Measurements from ENCODE around the gene GPR155. TPM values are rescaled to one million over a fixed set of nuclear protein-coding genes. Genes with fewer than 3 reads are reported as not detected.

The GPR155 gene
- total RNA-seq, 1 experiment from 2014 or later = 0.79 TPM

DNA sequence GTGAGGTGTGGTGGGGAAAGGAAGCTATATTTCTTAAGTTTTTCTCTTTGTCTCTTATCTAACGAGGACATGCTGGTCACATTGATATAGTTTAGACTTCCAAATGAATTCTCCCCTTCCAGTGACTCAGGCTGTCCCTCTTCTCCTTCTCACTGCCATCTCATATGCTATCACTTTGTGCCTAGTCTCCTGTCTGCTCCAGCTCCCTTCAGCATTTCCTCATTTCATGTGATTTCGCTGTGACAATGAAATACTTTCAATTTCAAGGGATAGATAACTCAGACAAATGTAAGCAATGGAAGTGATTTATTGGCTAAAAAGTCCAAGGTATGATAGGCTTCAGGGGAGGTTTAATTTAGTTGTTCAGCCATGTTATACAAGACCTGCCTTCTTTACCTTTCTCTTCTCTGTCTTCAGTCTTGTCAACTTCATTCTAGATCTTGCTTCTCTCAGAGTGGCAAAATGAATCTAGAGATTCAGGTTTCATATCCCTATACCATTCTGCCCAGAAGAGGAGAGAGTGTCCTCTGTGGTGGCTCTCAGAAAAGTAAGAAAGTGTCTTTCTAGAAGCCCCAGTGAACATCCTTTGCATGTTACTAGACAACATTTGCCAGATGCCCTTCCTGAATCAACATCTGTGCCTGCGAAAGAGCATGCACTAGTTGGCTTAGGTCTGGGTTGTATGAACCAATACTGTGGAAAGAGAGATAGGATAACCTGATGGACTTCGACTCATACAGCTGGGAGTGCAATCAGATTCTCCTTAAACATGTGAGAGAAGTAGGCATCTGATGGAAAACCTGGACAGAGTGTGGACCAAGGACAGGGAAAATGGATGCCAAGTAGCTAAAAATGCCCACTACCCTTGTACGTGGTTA is 29.9 kb upstream of the GPR155 start:
- CTCF ChIA-PET = no interaction called here
- H3K9me3 ChIP-seq (ENCODE audit: insufficient read depth, low read depth) = peaks cover 6% of the 10 kb centered on the region; the same call in 1 of the 2 replicates
- no peak overlapping the region for H3K4me3 ChIP-seq
- no peaks in the 10 kb centered on the region for H3K9me2 ChIP-seq (ENCODE audit: insufficient read depth)
- H2AFZ ChIP-seq = no peak overlapping the region
- no peaks in the 10 kb centered on the region for H3K4me1 ChIP-seq (replicated peaks; ENCODE audit: insufficient read depth)
- no peaks in the 10 kb centered on the region for H3K36me3 ChIP-seq (ENCODE audit: low read depth)
- no peaks in the 10 kb centered on the region for H4K20me1 ChIP-seq (ENCODE audit: insufficient read depth)
- intact Hi-C loops (cut with micrococcal nuclease; ENCODE audit: unreplicated experiment) = no loop called here
- TF ChIP-seq, protein P1, sequence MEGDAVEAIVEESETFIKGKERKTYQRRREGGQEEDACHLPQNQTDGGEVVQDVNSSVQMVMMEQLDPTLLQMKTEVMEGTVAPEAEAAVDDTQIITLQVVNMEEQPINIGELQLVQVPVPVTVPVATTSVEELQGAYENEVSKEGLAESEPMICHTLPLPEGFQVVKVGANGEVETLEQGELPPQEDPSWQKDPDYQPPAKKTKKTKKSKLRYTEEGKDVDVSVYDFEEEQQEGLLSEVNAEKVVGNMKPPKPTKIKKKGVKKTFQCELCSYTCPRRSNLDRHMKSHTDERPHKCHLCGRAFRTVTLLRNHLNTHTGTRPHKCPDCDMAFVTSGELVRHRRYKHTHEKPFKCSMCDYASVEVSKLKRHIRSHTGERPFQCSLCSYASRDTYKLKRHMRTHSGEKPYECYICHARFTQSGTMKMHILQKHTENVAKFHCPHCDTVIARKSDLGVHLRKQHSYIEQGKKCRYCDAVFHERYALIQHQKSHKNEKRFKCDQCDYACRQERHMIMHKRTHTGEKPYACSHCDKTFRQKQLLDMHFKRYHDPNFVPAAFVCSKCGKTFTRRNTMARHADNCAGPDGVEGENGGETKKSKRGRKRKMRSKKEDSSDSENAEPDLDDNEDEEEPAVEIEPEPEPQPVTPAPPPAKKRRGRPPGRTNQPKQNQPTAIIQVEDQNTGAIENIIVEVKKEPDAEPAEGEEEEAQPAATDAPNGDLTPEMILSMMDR (conservative IDR thresholded peaks at IDR 0.05) = no peak
- TF ChIP-seq EZH2 (IDR thresholded peaks at IDR 0.05; ENCODE audit: low read depth) = no peak
- no peaks in the 10 kb centered on the region for H3K79me2 ChIP-seq (ENCODE audit: low read depth)
- H3K4me2 ChIP-seq = no peak overlapping the region
- H3F3A ChIP-seq (ENCODE audit: insufficient read depth, low read depth) = no peaks in the 10 kb centered on the region
- H3K27ac ChIP-seq = no peak overlapping the region
- DNase-seq = no peak
- peaks cover 62% of the 10 kb centered on the region for H3K27me3 ChIP-seq (ENCODE audit: insufficient read depth, low read depth)
- no TSS peak for BruUV-seq (replicated peaks)
- POLR2A ChIA-PET (ENCODE audit: unreplicated experiment) = no interaction called here

DNA sequence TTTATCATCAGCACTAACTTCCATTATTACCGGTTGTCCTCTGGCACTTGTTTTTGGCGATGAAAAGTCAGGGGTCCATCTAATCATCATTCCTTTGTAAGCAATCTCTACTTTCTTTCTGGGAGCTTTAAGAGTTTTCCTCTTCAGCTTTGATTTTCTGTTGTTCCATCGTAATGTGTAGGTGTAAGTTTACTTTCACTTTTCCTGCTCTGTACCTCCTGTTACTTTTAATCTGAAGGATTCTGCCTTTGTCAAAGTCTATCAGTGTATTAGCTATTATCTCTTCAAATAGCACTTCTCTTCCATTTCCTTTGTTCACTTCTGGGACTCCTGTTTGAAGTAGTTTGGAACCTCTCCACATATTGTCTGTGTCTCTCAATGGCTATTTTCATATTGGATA is 25.5 kb upstream of the GPR155 start:
- no peak for TF ChIP-seq EZH2 (IDR thresholded peaks at IDR 0.05; ENCODE audit: low read depth)
- TF ChIP-seq, protein P1 (conservative IDR thresholded peaks at IDR 0.05) = no peak
- ChIA-PET POLR2A (ENCODE audit: unreplicated experiment) (interaction anchor here (0.6 to 0.7 kb wide), 2 partner anchors 28 to 98 kb away, joined by 3 to 8 read pairs; no protein-coding TSS in a partner anchor), CTCF (no interaction called here)
- Histone ChIP-seq H4K20me1 (ENCODE audit: insufficient read depth) (no peaks in the 10 kb centered on the region), H3F3A (ENCODE audit: insufficient read depth, low read depth) (no peaks in the 10 kb centered on the region), H3K4me1 (replicated peaks; ENCODE audit: insufficient read depth) (no peaks in the 10 kb centered on the region), H3K4me3 (peak overlapping the region; percentile 22), H3K27ac (no peak overlapping the region), H3K9me3 (ENCODE audit: insufficient read depth, low read depth) (peaks cover 35% of the 10 kb centered on the region), H3K27me3 (ENCODE audit: insufficient read depth, low read depth) (peaks cover 25% of the 10 kb centered on the region; the same call in 1 of the 2 replicates), H3K79me2 (ENCODE audit: low read depth) (no peaks in the 10 kb centered on the region), H2AFZ (no peak overlapping the region), H3K9me2 (ENCODE audit: insufficient read depth) (no peaks in the 10 kb centered on the region), H3K36me3 (ENCODE audit: low read depth) (no peaks in the 10 kb centered on the region), H3K4me2 (peak overlapping the region; percentile 42)
- DNase-seq = no peak
- BruUV-seq (replicated peaks) = no TSS peak
- intact Hi-C loops (cut with micrococcal nuclease; ENCODE audit: unreplicated experiment) = no loop called here

DNA sequence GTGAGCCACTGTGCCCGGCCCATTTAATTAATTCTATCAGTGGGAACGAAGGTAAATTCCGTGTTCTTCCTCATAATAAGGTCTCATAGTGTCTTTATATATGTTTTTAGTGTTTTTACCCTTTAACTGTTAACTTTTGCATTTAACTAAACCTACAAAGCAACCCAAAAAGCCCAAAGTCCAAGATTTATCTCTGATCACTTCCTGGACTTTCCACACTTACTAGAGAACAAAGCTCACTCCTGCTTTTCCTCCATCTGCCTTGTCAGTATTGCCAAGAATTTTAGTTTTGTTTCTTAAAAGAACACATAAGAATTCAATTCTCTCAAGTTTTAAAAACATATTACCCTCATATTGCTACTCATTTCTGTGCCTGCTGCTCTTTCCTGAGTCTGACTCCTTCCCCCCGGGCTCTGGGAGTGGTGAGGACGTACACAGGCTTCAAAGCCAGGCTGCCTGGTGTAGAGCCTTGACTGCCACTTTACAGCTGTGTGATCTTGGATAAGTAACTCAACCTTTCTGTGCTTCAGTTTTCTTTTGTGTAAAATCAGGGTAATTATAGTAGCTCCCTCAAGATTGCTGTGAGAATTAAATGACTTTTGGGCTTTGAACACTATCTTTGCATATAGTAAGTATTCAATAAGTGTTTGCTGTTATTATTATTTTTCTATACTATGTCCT is 24.9 kb upstream of the GPR155 start:
- TF ChIP-seq, protein P1 (conservative IDR thresholded peaks at IDR 0.05) = no peak
- TF ChIP-seq EZH2 (IDR thresholded peaks at IDR 0.05; ENCODE audit: low read depth) = no peak

More for the DNA sequence above, 24.9 kb upstream of the GPR155 start:
- ChIA-PET CTCF (no interaction called here), POLR2A (ENCODE audit: unreplicated experiment) (interaction anchor here (0.6 to 0.7 kb wide), 2 partner anchors 28 to 97 kb away, joined by 3 to 8 read pairs; no protein-coding TSS in a partner anchor)
- DNase-seq = no peak
- peaks cover 35% of the 10 kb centered on the region for H3K9me3 ChIP-seq (ENCODE audit: insufficient read depth, low read depth)
- H3K79me2 ChIP-seq (ENCODE audit: low read depth) = no peaks in the 10 kb centered on the region
- peak overlapping the region; percentile 22; the same call in 1 of the 2 replicates for H3K4me3 ChIP-seq
- H3K4me2 ChIP-seq = peak overlapping the region; percentile 42
- H4K20me1 ChIP-seq (ENCODE audit: insufficient read depth) = no peaks in the 10 kb centered on the region
- no peaks in the 10 kb centered on the region for H3K9me2 ChIP-seq (ENCODE audit: insufficient read depth)
- no peaks in the 10 kb centered on the region for H3K4me1 ChIP-seq (replicated peaks; ENCODE audit: insufficient read depth)
- peaks cover 19% of the 10 kb centered on the region; the same call in 1 of the 2 replicates for H3K27me3 ChIP-seq (ENCODE audit: insufficient read depth, low read depth)
- intact Hi-C loops (cut with micrococcal nuclease; ENCODE audit: unreplicated experiment) = no loop called here
- no TSS peak for BruUV-seq (replicated peaks)
- H3K27ac ChIP-seq = no peak overlapping the region
- no peaks in the 10 kb centered on the region for H3F3A ChIP-seq (ENCODE audit: insufficient read depth, low read depth)
- no peak overlapping the region for H2AFZ ChIP-seq
- H3K36me3 ChIP-seq (ENCODE audit: low read depth) = no peaks in the 10 kb centered on the region

Data from PC-9 (cell line).